ENCODE data around the gene DMXL2. TPM values are rescaled to one million over a fixed set of nuclear protein-coding genes. Genes with fewer than 3 reads are reported as not detected.

DMXL2 gene
- total RNA-seq, 1 donor from 2014 or later, result 8.6 TPM

DNA sequence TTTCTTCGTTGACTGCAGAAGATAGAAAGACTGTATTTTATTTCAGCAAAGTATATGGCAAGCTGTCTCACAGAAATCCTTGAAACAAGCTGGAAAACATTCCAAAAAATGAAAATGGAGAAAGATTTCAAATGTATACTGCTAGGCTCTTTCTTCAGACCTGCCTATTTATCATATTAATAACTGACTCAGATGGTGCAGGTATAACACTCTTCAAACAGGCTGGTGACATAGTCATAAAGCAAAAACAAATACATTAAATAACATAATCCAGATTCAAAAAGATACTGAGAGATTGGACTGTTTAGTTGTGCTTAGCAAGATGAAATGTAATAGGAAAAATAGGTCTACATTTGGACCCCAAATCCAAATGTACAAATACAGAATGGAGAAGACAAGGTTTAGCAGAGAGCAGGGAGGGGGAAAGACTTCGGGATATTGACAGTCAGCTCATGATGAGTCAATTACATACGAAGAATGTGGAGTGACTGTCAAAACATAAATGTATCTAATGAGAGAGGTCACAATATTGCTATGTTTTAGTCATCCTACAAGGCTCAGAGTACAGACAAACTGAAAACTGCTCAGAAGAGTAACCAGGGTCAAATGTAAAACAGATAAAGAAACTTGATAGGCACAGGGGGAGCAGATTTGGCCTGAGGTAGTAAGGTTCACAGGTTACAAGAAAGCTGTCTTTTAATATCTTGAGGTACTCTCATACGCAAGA, 88.7 kb downstream of the DMXL2 start:
- Histone ChIP-seq H3K27me3 (no peaks in the 10 kb centered on the region), H3K9me3 (peaks cover 6 to 11% of the 10 kb centered on the region in 2 donors), H3K4me1 (no peaks in the 10 kb centered on the region), H3K36me3 (peaks cover 0 to 7% of the 10 kb centered on the region in 2 donors), H3K4me3 (no peak overlapping the region), H3K27ac (no peak overlapping the region)
- TF ChIP-seq, protein P1, sequence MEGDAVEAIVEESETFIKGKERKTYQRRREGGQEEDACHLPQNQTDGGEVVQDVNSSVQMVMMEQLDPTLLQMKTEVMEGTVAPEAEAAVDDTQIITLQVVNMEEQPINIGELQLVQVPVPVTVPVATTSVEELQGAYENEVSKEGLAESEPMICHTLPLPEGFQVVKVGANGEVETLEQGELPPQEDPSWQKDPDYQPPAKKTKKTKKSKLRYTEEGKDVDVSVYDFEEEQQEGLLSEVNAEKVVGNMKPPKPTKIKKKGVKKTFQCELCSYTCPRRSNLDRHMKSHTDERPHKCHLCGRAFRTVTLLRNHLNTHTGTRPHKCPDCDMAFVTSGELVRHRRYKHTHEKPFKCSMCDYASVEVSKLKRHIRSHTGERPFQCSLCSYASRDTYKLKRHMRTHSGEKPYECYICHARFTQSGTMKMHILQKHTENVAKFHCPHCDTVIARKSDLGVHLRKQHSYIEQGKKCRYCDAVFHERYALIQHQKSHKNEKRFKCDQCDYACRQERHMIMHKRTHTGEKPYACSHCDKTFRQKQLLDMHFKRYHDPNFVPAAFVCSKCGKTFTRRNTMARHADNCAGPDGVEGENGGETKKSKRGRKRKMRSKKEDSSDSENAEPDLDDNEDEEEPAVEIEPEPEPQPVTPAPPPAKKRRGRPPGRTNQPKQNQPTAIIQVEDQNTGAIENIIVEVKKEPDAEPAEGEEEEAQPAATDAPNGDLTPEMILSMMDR (IDR thresholded peaks at IDR 0.05), result no peak
- intact Hi-C loops (cut with DNase I), result no loop called here
- DNase-seq (ENCODE audit: low spot score in 2 of 2), result no peak

DNA sequence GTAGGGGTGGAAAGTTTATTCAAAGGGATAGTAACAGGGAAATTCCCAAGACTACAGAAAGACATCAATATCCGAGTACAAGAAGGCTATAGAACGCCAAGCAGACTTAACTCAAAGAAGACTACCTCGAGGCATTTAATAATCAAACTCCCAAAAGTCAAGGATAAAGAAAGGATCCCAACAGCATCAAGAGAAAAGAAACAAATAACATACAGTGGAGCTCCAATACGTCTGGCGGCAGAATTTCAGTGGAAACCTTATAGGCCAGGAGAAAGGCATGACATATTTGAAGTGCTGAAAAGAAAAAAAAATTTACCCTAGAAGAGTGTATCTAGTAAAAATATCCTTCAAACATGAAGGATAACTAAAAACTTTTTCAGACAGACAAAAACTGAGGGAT, 95.6 kb downstream of the DMXL2 start:
- TF ChIP-seq, protein P1 (IDR thresholded peaks at IDR 0.05), result no peak
- intact Hi-C loops (cut with DNase I), result no loop called here
- H3K27me3 ChIP-seq, result no peaks in the 10 kb centered on the region
- no peak for DNase-seq (ENCODE audit: low spot score in 2 of 2)
- peaks cover 6 to 17% of the 10 kb centered on the region in 2 donors for H3K9me3 ChIP-seq
- peaks cover 3% of the 10 kb centered on the region in 2 donors for H3K36me3 ChIP-seq
- H3K4me3 ChIP-seq, result no peak overlapping the region
- H3K4me1 ChIP-seq, result peaks cover 0 to 5% of the 10 kb centered on the region in 2 donors
- no peak overlapping the region for H3K27ac ChIP-seq

DNA sequence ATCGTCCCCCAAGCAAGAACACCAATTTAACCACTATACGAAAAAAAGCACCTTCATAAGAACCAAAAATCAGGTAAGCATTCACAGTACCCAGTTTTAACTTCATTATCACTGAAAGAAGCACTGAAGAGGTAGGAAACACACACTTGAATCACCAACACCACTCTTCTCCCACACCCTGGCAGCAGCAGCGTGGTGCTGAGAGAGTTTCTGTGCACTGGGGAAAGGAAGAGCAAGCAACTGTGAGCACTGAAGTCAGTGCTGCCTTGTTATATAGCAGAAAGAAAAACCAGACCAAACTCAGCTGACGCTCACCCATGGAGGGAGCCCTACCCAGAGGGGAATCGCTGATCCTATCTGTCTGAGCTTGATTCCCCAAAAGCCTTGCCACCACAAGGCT, 98.2 kb downstream of the DMXL2 start:
- Histone ChIP-seq H3K27me3 (no peaks in the 10 kb centered on the region), H3K27ac (peak overlapping the region; percentile 61 to 65), H3K9me3 (peaks cover 0 to 6% of the 10 kb centered on the region in 2 donors), H3K4me1 (peaks cover 0 to 5% of the 10 kb centered on the region in 2 donors), H3K4me3 (no peak overlapping the region), H3K36me3 (peaks cover 0 to 3% of the 10 kb centered on the region in 2 donors)
- no peak for DNase-seq (ENCODE audit: low spot score in 2 of 2)
- intact Hi-C loops (cut with DNase I), result no loop called here
- TF ChIP-seq, protein P1 (IDR thresholded peaks at IDR 0.05), result no peak

DNA sequence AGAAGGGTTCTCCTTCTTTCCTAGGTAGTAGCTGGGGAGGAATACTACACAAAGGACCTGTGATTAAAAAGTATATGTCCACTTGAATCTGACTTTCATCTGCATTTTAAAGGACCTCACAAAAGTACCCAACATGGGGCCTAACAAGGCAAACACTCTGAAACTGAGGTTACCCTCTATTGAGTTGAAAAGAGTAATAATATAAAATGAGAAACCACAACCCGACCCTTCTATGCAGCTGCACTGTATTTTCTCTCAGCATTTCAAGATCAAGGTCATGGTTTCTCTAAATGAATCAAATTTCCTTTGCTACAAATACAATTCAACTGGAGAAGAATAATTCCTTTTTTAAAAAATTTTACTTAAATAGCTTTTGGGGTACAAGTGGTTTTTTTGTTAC, 106.3 kb downstream of the DMXL2 start:
- TF ChIP-seq, protein P1 (IDR thresholded peaks at IDR 0.05), result no peak
- no peaks in the 10 kb centered on the region for H3K4me1 ChIP-seq
- no peak overlapping the region for H3K27ac ChIP-seq
- intact Hi-C loops (cut with DNase I), result no loop called here
- no peak overlapping the region for H3K4me3 ChIP-seq
- no peak for DNase-seq (ENCODE audit: low spot score in 2 of 2)
- H3K9me3 ChIP-seq, result no peaks in the 10 kb centered on the region
- H3K36me3 ChIP-seq, result no peaks in the 10 kb centered on the region
- H3K27me3 ChIP-seq, result no peaks in the 10 kb centered on the region

DNA sequence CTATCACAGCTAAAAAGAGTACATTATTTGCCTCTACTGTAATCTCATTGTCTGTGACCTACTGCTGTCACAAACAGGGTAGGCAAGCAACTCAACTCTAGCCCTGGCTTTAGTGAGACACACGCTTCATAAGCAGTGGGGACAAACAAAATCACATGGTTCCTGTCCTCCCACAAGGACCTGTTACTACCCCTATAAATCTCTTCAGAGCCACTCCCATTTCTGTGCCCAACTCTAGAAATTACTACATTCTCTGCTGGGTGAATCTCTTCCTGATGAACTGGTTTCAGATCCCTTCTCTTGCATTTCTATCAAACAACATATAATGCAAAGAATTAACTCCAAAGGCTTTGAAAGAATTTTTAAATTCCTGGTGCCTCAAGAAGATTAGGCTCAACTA, 117.3 kb downstream of the DMXL2 start:
- intact Hi-C loops (cut with DNase I), result no loop called here
- Histone ChIP-seq H3K4me3 (no peak overlapping the region), H3K9me3 (no peaks in the 10 kb centered on the region), H3K4me1 (no peaks in the 10 kb centered on the region), H3K36me3 (peaks cover 0 to 6% of the 10 kb centered on the region in 2 donors), H3K27ac (no peak overlapping the region), H3K27me3 (no peaks in the 10 kb centered on the region)
- TF ChIP-seq, protein P1 (IDR thresholded peaks at IDR 0.05), result no peak
- DNase-seq (ENCODE audit: low spot score in 2 of 2), result no peak
